H4 (cell line): ENCODE measurements around the gene NCKAP5. TPM values are rescaled to one million over a fixed set of nuclear protein-coding genes. Genes with fewer than 3 reads are reported as not detected.
"Not testable (repeated sequence)": the region's sequence is repeated elsewhere in the genome, so short reads cannot be mapped to it uniquely, and the experiment has no call there.

Source experiments
- DNase-seq: peaks from one replicate; pipeline ENCODE4 v3.0.0-alpha.2; 2015; ENCODE audit warnings: low spot score
- total RNA-seq: library from RNA; depleted of rRNA; stranded (reverse); fragments of >200 nt; shearing (Covaris generic); gene quantifications from 2 replicates; pipeline ENCODE4 v1.2.3, GENCODE V29; 2014

The NCKAP5 gene
- total RNA-seq, 1 experiment from 2014 or later, result 1.0 TPM

- DNase-seq, result no peak
These were observed 756.9 kb downstream of the NCKAP5 start for GRCh38 chr2:132811148-132811915.

- DNase-seq, result not testable (repeated sequence)
These were observed 758.3 kb downstream of the NCKAP5 start for GRCh38 chr2:132809962-132810361.

GRCh38 chr2:132804051-132804450 is 764.2 kb downstream of the NCKAP5 start:
- peak; percentile 25 for DNase-seq

GRCh38 chr2:132798341-132798740 is 769.9 kb downstream of the NCKAP5 start:
- DNase-seq, result no peak

GRCh38 chr2:132797556-132797955 is 770.7 kb downstream of the NCKAP5 start:
- no peak for DNase-seq

- no peak for DNase-seq
These were observed 771.2 kb downstream of the NCKAP5 start for GRCh38 chr2:132797071-132797470.

- DNase-seq, result no peak
These were observed 773.0 kb downstream of the NCKAP5 start for GRCh38 chr2:132795220-132795619.

- DNase-seq, result no peak
These were observed 774.7 kb downstream of the NCKAP5 start for GRCh38 chr2:132793532-132793931.

GRCh38 chr2:132790207-132790785 is 778.0 kb downstream of the NCKAP5 start:
- no peak for DNase-seq

- no peak for DNase-seq
These were observed 779.2 kb downstream of the NCKAP5 start for GRCh38 chr2:132789066-132789465.

- DNase-seq, result no peak
These were observed 779.9 kb downstream of the NCKAP5 start for GRCh38 chr2:132788310-132788838.

- no peak for DNase-seq
These were observed 784.4 kb downstream of the NCKAP5 start for GRCh38 chr2:132783883-132784282.

GRCh38 chr2:132782176-132782783 is 786.0 kb downstream of the NCKAP5 start:
- DNase-seq, result no peak

- no peak for DNase-seq
These were observed 787.6 kb downstream of the NCKAP5 start for GRCh38 chr2:132780651-132781050.

GRCh38 chr2:132779206-132779721 is 789.0 kb downstream of the NCKAP5 start:
- no peak for DNase-seq

- no peak for DNase-seq
These were observed 792.0 kb downstream of the NCKAP5 start for GRCh38 chr2:132776287-132776686.

GRCh38 chr2:132774189-132774588 is 794.1 kb downstream of the NCKAP5 start:
- DNase-seq, result no peak

GRCh38 chr2:132773331-132773730 is 794.9 kb downstream of the NCKAP5 start:
- DNase-seq, result no peak

GRCh38 chr2:132772340-132772739 is 795.9 kb downstream of the NCKAP5 start:
- no peak for DNase-seq

GRCh38 chr2:132766573-132766972 is 801.7 kb downstream of the NCKAP5 start:
- no peak for DNase-seq

GRCh38 chr2:132761437-132761836 is 806.8 kb downstream of the NCKAP5 start:
- no peak for DNase-seq

GRCh38 chr2:132760971-132761370 is 807.3 kb downstream of the NCKAP5 start:
- DNase-seq, result no peak

GRCh38 chr2:132760405-132760804 is 807.9 kb downstream of the NCKAP5 start:
- no peak for DNase-seq
